ENCODE measurements around the gene CDC42BPA. TPM values are rescaled to one million over a fixed set of nuclear protein-coding genes. Genes with fewer than 3 reads are reported as not detected.
"Not testable (repeated sequence)": the region's sequence is repeated elsewhere in the genome, so short reads cannot be mapped to it uniquely, and the experiment has no call there.

Gene CDC42BPA
- polyA plus RNA-seq, 2 of the 4 experiments (the other 2 are of a cell fraction): 11.4 to 28.4 TPM

- TF ChIP-seq RFX5 (IDR thresholded peaks at IDR 0.05): no peak
- no peak for TF ChIP-seq ATOH8 (CRISPR knock-in tag; IDR thresholded peaks at IDR 0.05; ENCODE audit: low read depth)
- no peak for TF ChIP-seq HES2 (IDR thresholded peaks at IDR 0.05)
- TF ChIP-seq HOXA7 (CRISPR knock-in tag; IDR thresholded peaks at IDR 0.05): no peak
- TF ChIP-seq MYC (IDR thresholded peaks at IDR 0.05; ENCODE audit: borderline replicate concordance, low read length): no peak
- TF ChIP-seq PHF8 (IDR thresholded peaks at IDR 0.05; ENCODE audit: borderline replicate concordance, low read depth): no peak
- TF ChIP-seq E2F6 (IDR thresholded peaks at IDR 0.05; ENCODE audit: borderline replicate concordance, low read depth): no peak
- no peak for TF ChIP-seq RNF2 (IDR thresholded peaks at IDR 0.05; ENCODE audit: borderline replicate concordance, low read depth)
- no peak for TF ChIP-seq PBX3 (IDR thresholded peaks at IDR 0.05)
- no peak for ATAC-seq
Observed at GRCh38 chr1:227111782-227112181, 206.5 kb downstream of the CDC42BPA start.

GRCh38 chr1:227105291-227105690 is 213.0 kb downstream of the CDC42BPA start:
- FAIRE-seq; H3K4me2 ChIP-seq; POLR2A ChIA-PET; ATAC-seq; H3K27ac ChIP-seq; H3K4me1 ChIP-seq; CTCF ChIA-PET; DNase-seq (ENCODE audit: low read depth in 1 of 2, low spot score in 1 of 2); H3K9me3 ChIP-seq; H3K4me3 ChIP-seq: not testable (repeated sequence)
- WGBS (ENCODE audit: missing lambda C conversion rate): 93% methylated on average over 3 of the region's 3 CpGs

More at GRCh38 chr1:227111782-227112181, 206.5 kb downstream of the CDC42BPA start:
- FAIRE-seq: peak; percentile 43
- Histone ChIP-seq H3K27ac (no peak overlapping the region), H3K4me1 (no peaks in the 10 kb centered on the region), H3K9me3 (no peaks in the 10 kb centered on the region), H3K4me2 (no peak overlapping the region), H3K4me3 (no peak overlapping the region)
- POLR2A ChIA-PET: no interaction called here
- WGBS (ENCODE audit: missing lambda C conversion rate): 89% methylated on average over 2 of the region's 2 CpGs
- CTCF ChIA-PET: interaction anchor here (0.8 kb wide), 1 partner anchor 23 kb away, joined by 3 read pairs; no protein-coding TSS in a partner anchor
- no peak for DNase-seq (ENCODE audit: low read depth in 1 of 2, low spot score in 1 of 2)

GRCh38 chr1:227102056-227102455 is 216.2 kb downstream of the CDC42BPA start:
- WGBS (ENCODE audit: missing lambda C conversion rate): 94% methylated on average over 5 of the region's 5 CpGs
- ATAC-seq: no peak
- POLR2A ChIA-PET: no interaction called here

GRCh38 chr1:227094249-227094966 is 223.9 kb downstream of the CDC42BPA start:
- Histone ChIP-seq H3K4me1 (peaks cover 8% of the 10 kb centered on the region), H3K27ac (no peak overlapping the region), H3K4me2 (0 out of 3 replicates have a peak overlapping the region, but pooled peaks have one; percentile 6), H3K4me3 (no peak overlapping the region), H3K9me3 (no peaks in the 10 kb centered on the region)
- WGBS (ENCODE audit: missing lambda C conversion rate): 68% methylated on average over 2 of the region's 2 CpGs
- no peak for ATAC-seq
- TF ChIP-seq POLR2AphosphoS2 (conservative IDR thresholded peaks at IDR 0.05; ENCODE audit: low read length) (no peak), CHD2 (IDR thresholded peaks at IDR 0.05; ENCODE audit: low read length, partially characterized antibody) (no peak), MAX (IDR thresholded peaks at IDR 0.05) (no peak), EHF (CRISPR knock-in tag; IDR thresholded peaks at IDR 0.05) (no peak), ELK1 (IDR thresholded peaks at IDR 0.05; ENCODE audit: low read depth, low read length) (no peak), NR3C1 (IDR thresholded peaks at IDR 0.05) (no peak), REST (IDR thresholded peaks at IDR 0.05) (no peak), EP300 (IDR thresholded peaks at IDR 0.05) (no peak), FOXS1 (CRISPR knock-in tag; IDR thresholded peaks at IDR 0.05) (no peak)
- ChIA-PET CTCF (no interaction called here), POLR2A (no interaction called here)
- no peak for FAIRE-seq
- DNase-seq (ENCODE audit: low read depth in 1 of 2, low spot score in 1 of 2): no peak

More at GRCh38 chr1:227102056-227102455, 216.2 kb downstream of the CDC42BPA start:
- TF ChIP-seq POLR2A (IDR thresholded peaks at IDR 0.05; ENCODE audit: low read length) (no peak), SREBF2 (IDR thresholded peaks at IDR 0.05) (no peak), MYC (IDR thresholded peaks at IDR 0.05; ENCODE audit: borderline replicate concordance, low read length) (no peak)
- no peaks in the 10 kb centered on the region for H3K9me3 ChIP-seq
- CTCF ChIA-PET: no interaction called here
- no peaks in the 10 kb centered on the region for H3K4me1 ChIP-seq
- DNase-seq (ENCODE audit: low read depth in 1 of 2, low spot score in 1 of 2) (no peak), FAIRE-seq (no peak)
- no peak overlapping the region for H3K4me3 ChIP-seq
- no peak overlapping the region for H3K27ac ChIP-seq
- H3K4me2 ChIP-seq: no peak overlapping the region
